Measurements from ENCODE around the gene ATP6V0B. TPM values are rescaled to one million over a fixed set of nuclear protein-coding genes. Genes with fewer than 3 reads are reported as not detected.

ATP6V0B gene
- total and polyA plus RNA-seq, 4 donors, result 69.5 to 277 (median 129) TPM

GRCh38 chr1:43963890-43964289 lies 10.9 kb upstream of the ATP6V0B start:
- TF ChIP-seq RXRA (IDR thresholded peaks at IDR 0.05) (no peak), TAF1 (conservative IDR thresholded peaks at IDR 0.05) (no peak), HNF4A (conservative IDR thresholded peaks at IDR 0.05) (no peak), GABPA (IDR thresholded peaks at IDR 0.05 in 1 of 2, conservative IDR thresholded peaks at IDR 0.05 in 1 of 2) (no peak), ATF3 (IDR thresholded peaks at IDR 0.05) (no peak), REST (IDR thresholded peaks at IDR 0.05) (no peak), FOXA1 (IDR thresholded peaks at IDR 0.05) (no peak), JUND (IDR thresholded peaks at IDR 0.05) (no peak), EGR1 (IDR thresholded peaks at IDR 0.05; ENCODE audit: low read depth in 2 of 2) (no peak), HNF4G (IDR thresholded peaks at IDR 0.05) (no peak), YY1 (IDR thresholded peaks at IDR 0.05) (no peak), NR2F2 (IDR thresholded peaks at IDR 0.05) (no peak), SP1 (IDR thresholded peaks at IDR 0.05) (no peak), RAD21 (IDR thresholded peaks at IDR 0.05) (no peak)
- TF ChIP-seq, protein P1, sequence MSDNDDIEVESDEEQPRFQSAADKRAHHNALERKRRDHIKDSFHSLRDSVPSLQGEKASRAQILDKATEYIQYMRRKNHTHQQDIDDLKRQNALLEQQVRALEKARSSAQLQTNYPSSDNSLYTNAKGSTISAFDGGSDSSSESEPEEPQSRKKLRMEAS (IDR thresholded peaks at IDR 0.05), result no peak
- TF ChIP-seq, protein P2, sequence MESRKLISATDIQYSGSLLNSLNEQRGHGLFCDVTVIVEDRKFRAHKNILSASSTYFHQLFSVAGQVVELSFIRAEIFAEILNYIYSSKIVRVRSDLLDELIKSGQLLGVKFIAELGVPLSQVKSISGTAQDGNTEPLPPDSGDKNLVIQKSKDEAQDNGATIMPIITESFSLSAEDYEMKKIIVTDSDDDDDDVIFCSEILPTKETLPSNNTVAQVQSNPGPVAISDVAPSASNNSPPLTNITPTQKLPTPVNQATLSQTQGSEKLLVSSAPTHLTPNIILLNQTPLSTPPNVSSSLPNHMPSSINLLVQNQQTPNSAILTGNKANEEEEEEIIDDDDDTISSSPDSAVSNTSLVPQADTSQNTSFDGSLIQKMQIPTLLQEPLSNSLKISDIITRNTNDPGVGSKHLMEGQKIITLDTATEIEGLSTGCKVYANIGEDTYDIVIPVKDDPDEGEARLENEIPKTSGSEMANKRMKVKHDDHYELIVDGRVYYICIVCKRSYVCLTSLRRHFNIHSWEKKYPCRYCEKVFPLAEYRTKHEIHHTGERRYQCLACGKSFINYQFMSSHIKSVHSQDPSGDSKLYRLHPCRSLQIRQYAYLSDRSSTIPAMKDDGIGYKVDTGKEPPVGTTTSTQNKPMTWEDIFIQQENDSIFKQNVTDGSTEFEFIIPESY (IDR thresholded peaks at IDR 0.05), result no peak
- 91% methylated on average over 5 of the region's 5 CpGs for whole genome bisulfite sequencing
- H3K27ac ChIP-seq (ENCODE audit: low read depth in 1 of 2, low read length in 2 of 2), result no peak overlapping the region
- H3K27me3 ChIP-seq (ENCODE audit: control insufficient read depth in 4 of 4, insufficient read depth in 4 of 4, low read length in 3 of 4), result no peaks in the 10 kb centered on the region
- H3K9ac ChIP-seq (ENCODE audit: low read depth in 1 of 2, low read length in 2 of 2), result no peak overlapping the region
- H3K36me3 ChIP-seq (ENCODE audit: control insufficient read depth in 4 of 4, insufficient read depth in 3 of 4, low read depth in 1 of 4, low read length in 3 of 4), result peaks cover 4 to 61% (median 16%) of the 10 kb centered on the region in 4 donors
- no peaks in the 10 kb centered on the region for H3K9me3 ChIP-seq (ENCODE audit: control insufficient read depth in 4 of 4, low read length in 3 of 4)
- no peaks in the 10 kb centered on the region for H3K4me1 ChIP-seq (ENCODE audit: control insufficient read depth in 4 of 4, insufficient read depth in 4 of 4, low read length in 3 of 4)
- H3K4me3 ChIP-seq (ENCODE audit: low read depth in 1 of 3, low read length in 3 of 3), result no peak overlapping the region
- no peak for DNase-seq (ENCODE audit: low spot score)

DNA sequence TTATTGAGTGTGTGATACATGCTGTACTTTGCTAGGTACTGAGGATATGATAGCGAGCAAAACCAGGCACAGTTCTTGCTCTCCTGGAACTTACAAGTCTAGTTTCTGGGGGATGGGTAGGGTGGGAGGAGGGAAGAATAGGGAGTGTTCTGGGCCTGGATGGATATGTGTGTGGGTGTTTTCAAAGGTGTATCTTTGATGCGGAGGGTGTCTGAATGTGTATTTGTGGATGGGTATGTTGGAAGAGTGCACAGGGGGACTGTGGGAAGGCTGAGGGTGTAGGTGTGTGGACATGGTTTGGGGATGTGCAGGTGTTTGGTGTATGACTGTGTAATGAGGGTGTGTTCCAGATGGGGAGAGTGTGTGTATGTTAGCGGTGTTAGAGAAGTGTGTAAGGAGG lies 9.4 kb upstream of the ATP6V0B start:
- Histone ChIP-seq H3K36me3 (ENCODE audit: control insufficient read depth in 4 of 4, insufficient read depth in 3 of 4, low read depth in 1 of 4, low read length in 3 of 4) (peaks cover 4 to 48% (median 10%) of the 10 kb centered on the region in 4 donors), H3K9me3 (ENCODE audit: control insufficient read depth in 4 of 4, low read length in 3 of 4) (no peaks in the 10 kb centered on the region), H3K4me3 (ENCODE audit: low read depth in 1 of 3, low read length in 3 of 3) (no peak overlapping the region), H3K27ac (ENCODE audit: low read depth in 1 of 2, low read length in 2 of 2) (no peak overlapping the region), H3K27me3 (ENCODE audit: control insufficient read depth in 4 of 4, insufficient read depth in 4 of 4, low read length in 3 of 4) (no peaks in the 10 kb centered on the region), H3K9ac (ENCODE audit: low read depth in 1 of 2, low read length in 2 of 2) (no peak overlapping the region), H3K4me1 (ENCODE audit: control insufficient read depth in 4 of 4, insufficient read depth in 4 of 4, low read length in 3 of 4) (peaks cover under 1 to 8% (median 3%) of the 10 kb centered on the region in 4 donors)
- WGBS, result 68% methylated on average over 3 of the region's 3 CpGs
- TF ChIP-seq HNF4A (conservative IDR thresholded peaks at IDR 0.05), result no peak
- TF ChIP-seq RXRA (IDR thresholded peaks at IDR 0.05), result no peak
- no peak for TF ChIP-seq REST (IDR thresholded peaks at IDR 0.05)
- TF ChIP-seq, protein P1 (IDR thresholded peaks at IDR 0.05), result no peak
- TF ChIP-seq, protein P2 (IDR thresholded peaks at IDR 0.05), result no peak
- TF ChIP-seq YY1 (IDR thresholded peaks at IDR 0.05), result no peak
- no peak for DNase-seq (ENCODE audit: low spot score)

Data from liver (tissue), 9 donors.